ENCODE data around the gene DCPS.

- no peak for TF ChIP-seq POLR2A (IDR thresholded peaks at IDR 0.05)
- TF ChIP-seq, protein P1, sequence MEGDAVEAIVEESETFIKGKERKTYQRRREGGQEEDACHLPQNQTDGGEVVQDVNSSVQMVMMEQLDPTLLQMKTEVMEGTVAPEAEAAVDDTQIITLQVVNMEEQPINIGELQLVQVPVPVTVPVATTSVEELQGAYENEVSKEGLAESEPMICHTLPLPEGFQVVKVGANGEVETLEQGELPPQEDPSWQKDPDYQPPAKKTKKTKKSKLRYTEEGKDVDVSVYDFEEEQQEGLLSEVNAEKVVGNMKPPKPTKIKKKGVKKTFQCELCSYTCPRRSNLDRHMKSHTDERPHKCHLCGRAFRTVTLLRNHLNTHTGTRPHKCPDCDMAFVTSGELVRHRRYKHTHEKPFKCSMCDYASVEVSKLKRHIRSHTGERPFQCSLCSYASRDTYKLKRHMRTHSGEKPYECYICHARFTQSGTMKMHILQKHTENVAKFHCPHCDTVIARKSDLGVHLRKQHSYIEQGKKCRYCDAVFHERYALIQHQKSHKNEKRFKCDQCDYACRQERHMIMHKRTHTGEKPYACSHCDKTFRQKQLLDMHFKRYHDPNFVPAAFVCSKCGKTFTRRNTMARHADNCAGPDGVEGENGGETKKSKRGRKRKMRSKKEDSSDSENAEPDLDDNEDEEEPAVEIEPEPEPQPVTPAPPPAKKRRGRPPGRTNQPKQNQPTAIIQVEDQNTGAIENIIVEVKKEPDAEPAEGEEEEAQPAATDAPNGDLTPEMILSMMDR (IDR thresholded peaks at IDR 0.05): no peak
Measured at GRCh38 chr11:126288237-126288636, 15.6 kb upstream of the DCPS start.

Measured in Peyer's patch (tissue), 4 donors.